Keratinocyte (primary cell): Measurements from ENCODE around the gene ITPR1.

Source experiments
- CTCF ChIP-seq, 3 experiments: IDR thresholded peaks in 1 of 3; conservative IDR thresholded peaks in 1 of 3; optimal IDR thresholded peaks in 1 of 3; 2 replicates in 2 of 3; 3 replicates in 1 of 3; pipeline versions ENCODE3 to v1.5.1; 2011; ENCODE audit warnings: low read length in 3 of 3, mild to moderate bottlenecking in 3 of 3, moderate library complexity in 2 of 3, control low read depth in 1 of 3, inconsistent platforms in 1 of 3; ENCODE audit not compliant: insufficient read depth in 2 of 3; ENCODE audit errors: extremely low read depth in 1 of 3
- EZH2 ChIP-seq: IDR thresholded peaks from one replicate; pipeline ENCODE4 v1.6.1; 2012; ENCODE audit warnings: inconsistent platforms, mild to moderate bottlenecking, low read length, moderate library complexity

DNA sequence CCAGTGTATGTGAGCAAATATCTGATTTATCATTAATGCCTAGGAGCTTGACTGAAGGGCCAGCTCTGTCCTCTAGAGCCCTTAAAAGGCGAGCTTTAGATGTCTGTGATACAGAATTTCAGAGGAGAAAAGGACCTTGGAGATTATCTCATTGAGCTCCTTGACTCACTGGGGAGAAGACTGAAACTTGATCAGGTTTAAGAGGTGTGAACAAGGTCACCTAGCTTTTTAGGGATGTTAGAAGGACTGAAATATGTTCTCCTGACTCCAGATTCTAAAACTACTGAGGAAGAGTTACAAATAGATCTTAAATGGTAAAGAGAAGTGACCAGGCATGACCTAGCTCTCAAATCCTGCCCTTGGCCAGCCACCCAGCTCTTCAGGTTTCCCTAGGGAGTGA lies 292.4 kb downstream of the ITPR1 start:
- no peak for TF ChIP-seq CTCF (optimal IDR thresholded peaks at IDR 0.05 in 1 of 3, IDR thresholded peaks at IDR 0.05 in 1 of 3, conservative IDR thresholded peaks at IDR 0.05 in 1 of 3; ENCODE audit: extremely low read depth in 1 of 3, insufficient read depth in 2 of 3, low read length in 3 of 3)
- no peak for TF ChIP-seq EZH2
